ENCODE data around the gene ARHGEF5.
"Not testable (repeated sequence)": the region's sequence is repeated elsewhere in the genome, so short reads cannot be mapped to it uniquely, and the experiment has no call there.

GRCh38 chr7:144418931-144419330, 63.7 kb downstream of the ARHGEF5 start:
- TF ChIP-seq, protein P1, sequence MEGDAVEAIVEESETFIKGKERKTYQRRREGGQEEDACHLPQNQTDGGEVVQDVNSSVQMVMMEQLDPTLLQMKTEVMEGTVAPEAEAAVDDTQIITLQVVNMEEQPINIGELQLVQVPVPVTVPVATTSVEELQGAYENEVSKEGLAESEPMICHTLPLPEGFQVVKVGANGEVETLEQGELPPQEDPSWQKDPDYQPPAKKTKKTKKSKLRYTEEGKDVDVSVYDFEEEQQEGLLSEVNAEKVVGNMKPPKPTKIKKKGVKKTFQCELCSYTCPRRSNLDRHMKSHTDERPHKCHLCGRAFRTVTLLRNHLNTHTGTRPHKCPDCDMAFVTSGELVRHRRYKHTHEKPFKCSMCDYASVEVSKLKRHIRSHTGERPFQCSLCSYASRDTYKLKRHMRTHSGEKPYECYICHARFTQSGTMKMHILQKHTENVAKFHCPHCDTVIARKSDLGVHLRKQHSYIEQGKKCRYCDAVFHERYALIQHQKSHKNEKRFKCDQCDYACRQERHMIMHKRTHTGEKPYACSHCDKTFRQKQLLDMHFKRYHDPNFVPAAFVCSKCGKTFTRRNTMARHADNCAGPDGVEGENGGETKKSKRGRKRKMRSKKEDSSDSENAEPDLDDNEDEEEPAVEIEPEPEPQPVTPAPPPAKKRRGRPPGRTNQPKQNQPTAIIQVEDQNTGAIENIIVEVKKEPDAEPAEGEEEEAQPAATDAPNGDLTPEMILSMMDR (IDR thresholded peaks at IDR 0.05), result not testable (repeated sequence)
- TF ChIP-seq EHF (CRISPR knock-in tag; IDR thresholded peaks at IDR 0.05); POLR2A (IDR thresholded peaks at IDR 0.05; ENCODE audit: low read length); MAFK (IDR thresholded peaks at IDR 0.05; ENCODE audit: partially characterized antibody); HDAC2 (IDR thresholded peaks at IDR 0.05); SMC3 (IDR thresholded peaks at IDR 0.05): not testable (repeated sequence)
- TF ChIP-seq, protein P2, sequence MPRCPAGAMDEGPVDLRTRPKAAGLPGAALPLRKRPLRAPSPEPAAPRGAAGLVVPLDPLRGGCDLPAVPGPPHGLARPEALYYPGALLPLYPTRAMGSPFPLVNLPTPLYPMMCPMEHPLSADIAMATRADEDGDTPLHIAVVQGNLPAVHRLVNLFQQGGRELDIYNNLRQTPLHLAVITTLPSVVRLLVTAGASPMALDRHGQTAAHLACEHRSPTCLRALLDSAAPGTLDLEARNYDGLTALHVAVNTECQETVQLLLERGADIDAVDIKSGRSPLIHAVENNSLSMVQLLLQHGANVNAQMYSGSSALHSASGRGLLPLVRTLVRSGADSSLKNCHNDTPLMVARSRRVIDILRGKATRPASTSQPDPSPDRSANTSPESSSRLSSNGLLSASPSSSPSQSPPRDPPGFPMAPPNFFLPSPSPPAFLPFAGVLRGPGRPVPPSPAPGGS (IDR thresholded peaks at IDR 0.05), result not testable (repeated sequence)
- TF ChIP-seq, protein P3, sequence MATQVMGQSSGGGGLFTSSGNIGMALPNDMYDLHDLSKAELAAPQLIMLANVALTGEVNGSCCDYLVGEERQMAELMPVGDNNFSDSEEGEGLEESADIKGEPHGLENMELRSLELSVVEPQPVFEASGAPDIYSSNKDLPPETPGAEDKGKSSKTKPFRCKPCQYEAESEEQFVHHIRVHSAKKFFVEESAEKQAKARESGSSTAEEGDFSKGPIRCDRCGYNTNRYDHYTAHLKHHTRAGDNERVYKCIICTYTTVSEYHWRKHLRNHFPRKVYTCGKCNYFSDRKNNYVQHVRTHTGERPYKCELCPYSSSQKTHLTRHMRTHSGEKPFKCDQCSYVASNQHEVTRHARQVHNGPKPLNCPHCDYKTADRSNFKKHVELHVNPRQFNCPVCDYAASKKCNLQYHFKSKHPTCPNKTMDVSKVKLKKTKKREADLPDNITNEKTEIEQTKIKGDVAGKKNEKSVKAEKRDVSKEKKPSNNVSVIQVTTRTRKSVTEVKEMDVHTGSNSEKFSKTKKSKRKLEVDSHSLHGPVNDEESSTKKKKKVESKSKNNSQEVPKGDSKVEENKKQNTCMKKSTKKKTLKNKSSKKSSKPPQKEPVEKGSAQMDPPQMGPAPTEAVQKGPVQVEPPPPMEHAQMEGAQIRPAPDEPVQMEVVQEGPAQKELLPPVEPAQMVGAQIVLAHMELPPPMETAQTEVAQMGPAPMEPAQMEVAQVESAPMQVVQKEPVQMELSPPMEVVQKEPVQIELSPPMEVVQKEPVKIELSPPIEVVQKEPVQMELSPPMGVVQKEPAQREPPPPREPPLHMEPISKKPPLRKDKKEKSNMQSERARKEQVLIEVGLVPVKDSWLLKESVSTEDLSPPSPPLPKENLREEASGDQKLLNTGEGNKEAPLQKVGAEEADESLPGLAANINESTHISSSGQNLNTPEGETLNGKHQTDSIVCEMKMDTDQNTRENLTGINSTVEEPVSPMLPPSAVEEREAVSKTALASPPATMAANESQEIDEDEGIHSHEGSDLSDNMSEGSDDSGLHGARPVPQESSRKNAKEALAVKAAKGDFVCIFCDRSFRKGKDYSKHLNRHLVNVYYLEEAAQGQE (IDR thresholded peaks at IDR 0.05), result not testable (repeated sequence)
